Activated CD4-positive, CD25-positive, alpha-beta regulatory T cell treated with anti-CD3 and anti-CD28 coated beads, Interleukin-2, amount 50 U/mL, for 24 hours (primary cell): ENCODE measurements around the gene MAGI3.
"Not testable (repeated sequence)": the region's sequence is repeated elsewhere in the genome, so short reads cannot be mapped to it uniquely, and the experiment has no call there.

Source experiments
- ATAC-seq, 2 donors: fragments of 150-1000 bp; cut with Tn5 transposase; one replicate each; pipeline ENCODE4 v1.10.0; 2021; ENCODE audit warnings: mild to moderate bottlenecking in 1 of 2, moderate library complexity in 1 of 2

Gene MAGI3

GRCh38 chr1:113582084-113582483, 191.8 kb downstream of the MAGI3 start:
- ATAC-seq: no peak

GRCh38 chr1:113587475-113587874, 197.2 kb downstream of the MAGI3 start:
- ATAC-seq: no peak

GRCh38 chr1:113592230-113592629, 201.9 kb downstream of the MAGI3 start:
- ATAC-seq: no peak

GRCh38 chr1:113593550-113594297, 203.4 kb downstream of the MAGI3 start:
- ATAC-seq: no peak

- not testable (repeated sequence) for ATAC-seq
Observed at GRCh38 chr1:113604466-113604865, 214.2 kb downstream of the MAGI3 start.

- ATAC-seq: no peak
Observed at GRCh38 chr1:113605146-113605545, 214.8 kb downstream of the MAGI3 start.

GRCh38 chr1:113608399-113608798, 218.1 kb downstream of the MAGI3 start:
- no peak for ATAC-seq

GRCh38 chr1:113610372-113610771, 220.1 kb downstream of the MAGI3 start:
- ATAC-seq: no peak

- no peak for ATAC-seq
Observed at GRCh38 chr1:113615425-113615824, 225.1 kb downstream of the MAGI3 start.

GRCh38 chr1:113616156-113616555, 225.8 kb downstream of the MAGI3 start:
- ATAC-seq: no peak

GRCh38 chr1:113617438-113618141, 227.3 kb downstream of the MAGI3 start:
- no peak for ATAC-seq

GRCh38 chr1:113628997-113629396, 238.7 kb downstream of the MAGI3 start:
- no peak for ATAC-seq

GRCh38 chr1:113630340-113631327, 240.3 kb downstream of the MAGI3 start:
- ATAC-seq: no peak

GRCh38 chr1:113641396-113641795, 251.1 kb downstream of the MAGI3 start:
- ATAC-seq: no peak

- no peak for ATAC-seq
Observed at GRCh38 chr1:113647164-113647563, 256.8 kb downstream of the MAGI3 start.

- no peak for ATAC-seq
Observed at GRCh38 chr1:113648478-113648877, 258.2 kb downstream of the MAGI3 start.

GRCh38 chr1:113652771-113653170, 262.5 kb downstream of the MAGI3 start:
- no peak for ATAC-seq

- no peak for ATAC-seq
Observed at GRCh38 chr1:113653741-113654140, 263.4 kb downstream of the MAGI3 start.

- no peak for ATAC-seq
Observed at GRCh38 chr1:113654883-113655282, 264.6 kb downstream of the MAGI3 start.

- no peak for ATAC-seq
Observed at GRCh38 chr1:113657126-113657525, 266.8 kb downstream of the MAGI3 start.

GRCh38 chr1:113657556-113658063, 267.3 kb downstream of the MAGI3 start:
- ATAC-seq: no peak

GRCh38 chr1:113659035-113659434, 268.7 kb downstream of the MAGI3 start:
- ATAC-seq: no peak

- ATAC-seq: no peak
Observed at GRCh38 chr1:113659556-113659955, 269.2 kb downstream of the MAGI3 start.
